HG03045 (cell line): ENCODE measurements around the gene TTLL11.

Source experiments
- ATAC-seq: cut with Tn5 transposase; IDR thresholded peaks from one replicate; pipeline ENCODE4 v1.9.1; 2021; ENCODE audit warnings: mild to moderate bottlenecking, moderate library complexity; ENCODE audit not compliant: unreplicated experiment

Gene TTLL11

DNA sequence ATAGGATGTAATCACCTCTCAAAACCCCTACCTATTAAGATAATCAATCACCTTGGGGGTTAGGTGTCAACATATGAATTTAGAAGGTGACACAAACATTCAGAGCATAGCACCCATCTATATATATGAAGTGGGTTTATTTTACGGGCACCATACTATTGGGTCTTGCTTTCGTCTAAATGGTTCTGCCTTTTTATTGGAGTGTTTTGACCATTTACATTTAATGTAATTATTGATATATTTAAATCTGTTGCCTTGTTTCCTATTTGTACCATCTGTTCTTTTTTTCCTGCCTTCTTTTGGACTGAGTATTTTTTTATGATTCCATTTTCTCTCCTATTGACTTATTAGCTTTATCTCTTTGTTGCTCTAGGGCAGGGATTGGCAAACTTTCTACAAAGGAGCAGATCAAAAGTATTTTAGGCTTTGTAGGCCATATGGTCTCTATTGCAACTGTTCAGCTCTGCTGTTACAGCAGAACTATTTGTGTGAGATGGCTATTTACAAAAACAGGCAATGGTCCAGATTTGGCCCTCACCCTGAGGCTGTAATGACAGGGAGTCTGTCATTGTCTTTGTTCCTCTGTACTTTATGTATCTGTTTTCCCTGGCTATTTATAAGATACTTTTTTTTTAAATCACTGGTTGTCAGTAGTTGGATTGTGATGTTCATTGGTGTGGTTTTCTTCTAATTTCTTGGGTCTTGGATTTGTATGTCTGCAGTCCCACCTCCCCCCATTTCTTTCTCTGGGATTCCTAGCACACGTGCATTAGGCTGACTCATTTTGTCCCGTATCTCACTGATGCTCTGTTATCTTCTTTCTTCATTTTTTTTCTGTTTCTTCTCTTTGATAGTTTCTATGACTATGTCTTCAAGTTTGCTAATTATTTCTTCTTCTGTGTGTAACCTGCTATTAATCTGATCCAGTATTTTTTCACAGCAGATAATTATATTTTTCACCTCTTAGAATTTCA, 314.6 kb downstream of the TTLL11 start:
- ATAC-seq = no peak

DNA sequence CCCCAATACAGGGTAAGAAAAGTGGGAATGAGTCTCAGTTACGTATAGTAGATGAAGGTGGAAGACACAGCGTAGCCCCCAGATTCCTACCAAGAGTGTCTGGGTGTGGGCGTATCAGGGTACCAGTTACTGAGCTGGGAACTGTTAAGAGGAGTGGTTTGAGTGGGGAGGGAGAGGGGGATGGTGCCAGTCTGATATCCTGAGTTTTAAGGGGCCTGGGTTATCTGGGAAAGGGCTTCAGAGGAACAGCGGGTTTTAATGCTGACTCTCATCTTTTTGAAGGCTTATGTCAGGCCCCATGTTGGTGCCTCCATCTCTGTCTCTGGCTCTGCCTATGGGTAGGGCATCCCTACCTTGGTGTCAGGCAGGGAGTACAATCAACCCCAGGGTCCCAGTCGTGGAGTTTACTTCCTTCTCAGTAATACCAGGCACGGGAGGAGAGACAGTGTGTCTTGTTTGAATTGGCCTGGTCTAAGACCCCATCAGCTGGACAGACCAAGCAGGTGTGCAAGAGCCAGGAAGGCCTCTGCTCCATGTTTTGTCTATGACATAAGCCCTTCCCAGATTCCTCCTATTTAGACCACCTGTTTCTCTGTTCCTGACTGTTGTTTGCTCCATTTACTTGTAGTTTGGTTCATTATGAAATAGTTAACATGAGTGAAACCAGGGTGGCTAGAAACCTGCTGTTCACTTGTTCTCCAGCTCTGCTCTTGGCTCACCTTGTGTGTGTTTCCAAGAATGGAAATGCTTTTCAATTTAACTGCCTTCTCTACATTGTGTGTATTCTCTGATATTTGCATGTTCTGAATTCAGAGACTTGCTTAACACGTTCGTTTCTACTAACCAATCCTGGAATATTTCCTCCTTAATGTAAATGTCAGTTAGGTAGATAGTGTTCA, 316.1 kb downstream of the TTLL11 start:
- no peak for ATAC-seq

DNA sequence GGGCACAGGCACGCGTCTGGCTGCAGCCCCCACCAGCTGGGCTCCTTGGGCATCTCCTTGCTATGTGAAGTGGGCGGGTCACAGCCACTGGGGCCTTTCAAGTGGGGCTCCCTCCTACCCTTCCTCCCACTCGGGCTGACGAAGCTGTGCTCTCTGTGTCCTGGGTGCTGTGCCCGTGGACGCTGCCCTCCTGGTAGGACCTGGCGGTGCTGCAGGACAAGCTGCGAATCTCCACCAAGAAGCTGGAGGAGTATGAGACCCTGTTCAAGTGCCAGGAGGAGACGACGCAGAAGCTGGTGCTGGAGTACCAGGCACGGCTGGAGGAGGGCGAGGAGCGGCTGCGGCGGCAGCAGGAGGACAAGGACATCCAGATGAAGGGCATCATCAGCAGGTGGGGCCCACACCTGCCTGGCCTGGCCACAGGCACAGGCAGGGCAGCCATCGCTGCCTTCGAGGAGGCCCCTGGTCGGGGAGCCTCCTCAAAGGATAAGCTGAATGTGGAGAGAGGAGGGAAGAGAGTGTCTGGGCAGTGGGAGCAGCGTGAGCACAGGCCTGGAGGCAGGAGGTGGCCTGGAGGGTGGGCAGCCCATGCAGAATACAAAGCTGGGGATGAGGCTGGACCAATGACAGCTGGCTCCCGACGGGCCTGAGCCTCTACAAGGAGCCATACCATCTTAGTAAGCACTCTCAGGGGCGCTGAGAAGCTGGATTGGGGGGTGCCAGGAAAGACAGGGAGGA, 316.9 kb downstream of the TTLL11 start:
- no peak for ATAC-seq

DNA sequence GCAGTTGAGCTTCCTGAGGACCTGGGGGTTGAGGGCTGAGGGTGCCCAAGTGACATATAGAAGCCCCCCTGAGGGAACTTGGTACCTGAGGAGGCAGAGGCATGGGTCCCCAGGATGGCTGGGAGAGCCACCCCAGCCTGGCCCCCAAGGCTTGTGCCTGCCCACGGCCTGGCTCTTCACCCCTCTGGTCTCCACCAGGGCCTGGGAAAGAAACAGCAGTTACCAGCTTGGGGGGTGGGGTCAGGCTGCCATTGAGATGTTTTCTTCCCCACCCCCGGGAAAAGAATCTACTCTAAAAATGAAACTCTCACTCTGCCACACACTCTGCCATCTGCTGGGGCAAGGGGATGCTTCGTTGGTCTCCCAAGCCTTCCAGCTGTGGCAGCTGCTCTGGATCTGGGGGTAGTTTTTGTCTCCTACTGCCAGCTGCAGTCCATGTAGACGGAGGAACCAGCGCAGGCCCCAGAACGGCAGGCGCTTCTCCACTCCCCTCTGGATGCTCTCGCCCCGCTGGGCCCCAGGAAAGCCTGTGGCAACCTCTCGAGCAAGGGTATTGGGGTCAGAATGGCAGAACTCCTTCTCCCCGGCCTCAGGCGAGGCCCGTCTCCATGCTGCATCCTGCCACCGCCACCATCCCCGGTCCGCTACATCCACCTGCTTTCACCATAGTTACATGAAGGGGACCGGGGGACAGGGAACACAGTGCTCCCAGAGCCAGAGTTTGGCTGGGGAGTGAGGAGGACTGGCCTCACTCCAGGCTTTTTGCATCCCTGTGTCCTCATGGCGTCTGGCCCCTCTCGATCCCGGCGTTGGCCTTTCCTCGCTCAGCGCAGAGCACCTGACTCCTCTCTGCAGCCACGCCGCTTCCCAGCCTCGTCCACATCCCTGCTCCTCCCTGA, 318.1 kb downstream of the TTLL11 start:
- ATAC-seq = no peak

DNA sequence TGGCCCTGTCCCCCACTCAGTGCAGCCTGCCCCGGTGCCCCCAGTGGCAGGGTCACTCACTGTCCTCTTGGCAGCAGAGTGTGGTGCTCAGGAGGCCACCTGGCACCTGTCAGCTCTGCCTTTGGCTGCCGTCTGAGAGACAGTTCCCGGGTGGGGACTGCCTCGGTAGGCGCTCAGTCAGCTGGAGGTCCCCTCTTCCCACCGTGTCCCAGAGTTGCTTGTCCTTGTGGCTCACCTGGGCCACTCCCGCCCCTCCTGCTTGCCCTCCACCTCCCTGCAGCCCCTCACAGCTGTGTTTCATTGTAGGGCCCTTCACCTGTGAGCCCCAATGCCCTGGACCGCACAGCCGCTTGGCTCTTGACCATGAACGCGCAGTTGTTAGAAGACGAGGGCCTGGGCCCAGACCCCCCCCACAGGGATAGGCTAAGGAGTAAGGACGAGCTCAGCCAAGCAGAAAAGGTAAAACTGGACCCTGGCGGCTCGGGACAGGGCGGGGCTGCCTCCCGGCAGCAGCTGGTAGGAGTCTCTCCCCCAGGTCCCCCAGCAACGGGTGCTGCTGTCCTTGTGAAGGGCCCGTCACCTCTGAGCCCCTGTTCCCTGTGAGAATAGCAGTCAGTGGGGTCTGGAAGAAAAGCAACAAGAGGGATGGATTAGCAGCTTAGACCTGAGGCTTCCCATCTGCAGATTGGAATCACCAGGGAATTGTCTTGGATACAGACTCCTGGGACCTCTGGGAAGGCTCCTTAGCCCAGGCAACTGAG, 319.0 kb downstream of the TTLL11 start:
- ATAC-seq = no peak

DNA sequence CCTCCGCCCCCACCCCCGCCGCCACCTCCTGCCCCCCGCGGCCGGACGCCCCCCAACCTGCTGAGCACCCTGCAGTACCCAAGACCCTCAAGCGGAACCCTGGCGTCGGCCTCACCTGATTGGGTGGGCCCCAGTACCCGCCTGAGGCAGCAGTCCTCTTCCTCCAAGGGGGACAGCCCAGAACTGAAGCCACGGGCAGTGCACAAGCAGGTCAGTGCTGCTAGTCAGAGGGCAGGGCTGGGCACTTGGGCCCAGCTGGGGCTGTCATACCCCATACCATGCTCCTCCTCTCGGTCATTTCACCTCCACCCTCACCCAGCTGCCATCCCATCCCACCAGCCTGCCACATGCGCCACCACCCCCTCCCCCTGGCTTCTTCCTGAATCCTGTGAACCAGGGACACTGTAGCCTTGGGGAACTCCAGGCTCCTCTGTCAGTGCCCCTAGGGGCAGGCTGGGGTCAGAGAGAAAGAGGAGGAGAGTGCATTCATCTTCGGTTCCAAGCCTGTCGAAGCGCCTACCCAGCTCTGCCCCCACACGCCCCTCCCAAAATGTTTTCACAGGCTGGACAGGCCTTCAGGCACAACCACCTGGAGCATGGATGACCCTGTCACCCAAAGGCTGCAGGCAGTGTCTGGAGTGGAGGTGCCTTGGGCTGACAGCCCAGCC, 319.7 kb downstream of the TTLL11 start:
- ATAC-seq = no peak

DNA sequence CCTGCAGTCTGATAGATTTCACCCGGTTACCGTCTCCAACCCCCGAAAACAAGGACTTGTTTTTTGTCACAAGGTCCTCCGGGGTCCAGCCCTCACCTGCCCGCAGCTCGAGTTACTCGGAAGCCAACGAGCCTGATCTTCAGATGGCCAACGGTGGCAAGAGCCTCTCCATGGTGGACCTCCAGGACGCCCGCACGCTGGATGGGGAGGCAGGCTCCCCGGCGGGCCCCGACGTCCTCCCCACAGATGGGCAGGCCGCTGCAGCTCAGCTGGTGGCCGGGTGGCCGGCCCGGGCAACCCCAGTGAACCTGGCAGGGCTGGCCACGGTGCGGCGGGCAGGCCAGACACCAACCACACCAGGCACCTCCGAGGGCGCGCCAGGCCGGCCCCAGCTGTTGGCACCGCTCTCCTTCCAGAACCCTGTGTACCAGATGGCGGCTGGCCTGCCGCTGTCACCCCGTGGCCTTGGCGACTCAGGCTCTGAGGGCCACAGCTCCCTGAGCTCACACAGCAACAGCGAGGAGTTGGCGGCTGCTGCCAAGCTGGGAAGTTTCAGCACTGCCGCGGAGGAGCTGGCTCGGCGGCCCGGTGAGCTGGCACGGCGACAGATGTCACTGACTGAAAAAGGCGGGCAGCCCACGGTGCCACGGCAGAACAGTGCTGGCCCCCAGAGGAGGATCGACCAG, 320.4 kb downstream of the TTLL11 start:
- no peak for ATAC-seq
